DMS53 treated with DMSO at 0.1 percent for 48 hours (cell line): ENCODE results near the gene SPATA19.

Experiments
- DNase-seq: peaks from one replicate; lab custom pipeline; 2025; ENCODE audit not compliant: unreplicated experiment; lab: John Stamatoyannopoulos, UW

Gene SPATA19

GRCh38 chr11:133835593-133836548, 9.4 kb downstream of the SPATA19 start:
- no peak for DNase-seq

GRCh38 chr11:133834682-133835592, 10.4 kb downstream of the SPATA19 start:
- DNase-seq, result peak; percentile 66

GRCh38 chr11:133833898-133834681, 11.2 kb downstream of the SPATA19 start:
- no peak for DNase-seq

GRCh38 chr11:133832991-133833897, 12.1 kb downstream of the SPATA19 start:
- peak; percentile 3 for DNase-seq

- DNase-seq, result peak; percentile 67
Observed at GRCh38 chr11:133832096-133832990, 13.0 kb downstream of the SPATA19 start.

- peak; percentile 25 for DNase-seq
Observed at GRCh38 chr11:133830931-133831907, 14.1 kb downstream of the SPATA19 start.

GRCh38 chr11:133829566-133829965, 15.7 kb downstream of the SPATA19 start:
- DNase-seq, result no peak

- no peak for DNase-seq
Observed at GRCh38 chr11:133828871-133829270, 16.4 kb downstream of the SPATA19 start.

- DNase-seq, result no peak
Observed at GRCh38 chr11:133827556-133827955, 17.8 kb downstream of the SPATA19 start.

- DNase-seq, result no peak
Observed at GRCh38 chr11:133826866-133827265, 18.4 kb downstream of the SPATA19 start.

- DNase-seq, result no peak
Observed at GRCh38 chr11:133825666-133826065, 19.6 kb downstream of the SPATA19 start.

GRCh38 chr11:133825156-133825555, 20.2 kb downstream of the SPATA19 start:
- no peak for DNase-seq

GRCh38 chr11:133824593-133824992, 20.7 kb downstream of the SPATA19 start:
- DNase-seq, result no peak

- no peak for DNase-seq
Observed at GRCh38 chr11:133823614-133824013, 21.7 kb downstream of the SPATA19 start.

- DNase-seq, result no peak
Observed at GRCh38 chr11:133823211-133823610, 22.1 kb downstream of the SPATA19 start.

- DNase-seq, result peak; percentile 55
Observed at GRCh38 chr11:133821776-133822175, 23.5 kb downstream of the SPATA19 start.

- DNase-seq, result no peak
Observed at GRCh38 chr11:133819746-133820315, 25.5 kb downstream of the SPATA19 start.
